ENCODE measurements around the gene GIT1. TPM values are rescaled to one million over a fixed set of nuclear protein-coding genes. Genes with fewer than 3 reads are reported as not detected.

GIT1 gene
- polyA plus RNA-seq, 3 donors = 43.4 to 51.6 (median 50.5) TPM

DNA sequence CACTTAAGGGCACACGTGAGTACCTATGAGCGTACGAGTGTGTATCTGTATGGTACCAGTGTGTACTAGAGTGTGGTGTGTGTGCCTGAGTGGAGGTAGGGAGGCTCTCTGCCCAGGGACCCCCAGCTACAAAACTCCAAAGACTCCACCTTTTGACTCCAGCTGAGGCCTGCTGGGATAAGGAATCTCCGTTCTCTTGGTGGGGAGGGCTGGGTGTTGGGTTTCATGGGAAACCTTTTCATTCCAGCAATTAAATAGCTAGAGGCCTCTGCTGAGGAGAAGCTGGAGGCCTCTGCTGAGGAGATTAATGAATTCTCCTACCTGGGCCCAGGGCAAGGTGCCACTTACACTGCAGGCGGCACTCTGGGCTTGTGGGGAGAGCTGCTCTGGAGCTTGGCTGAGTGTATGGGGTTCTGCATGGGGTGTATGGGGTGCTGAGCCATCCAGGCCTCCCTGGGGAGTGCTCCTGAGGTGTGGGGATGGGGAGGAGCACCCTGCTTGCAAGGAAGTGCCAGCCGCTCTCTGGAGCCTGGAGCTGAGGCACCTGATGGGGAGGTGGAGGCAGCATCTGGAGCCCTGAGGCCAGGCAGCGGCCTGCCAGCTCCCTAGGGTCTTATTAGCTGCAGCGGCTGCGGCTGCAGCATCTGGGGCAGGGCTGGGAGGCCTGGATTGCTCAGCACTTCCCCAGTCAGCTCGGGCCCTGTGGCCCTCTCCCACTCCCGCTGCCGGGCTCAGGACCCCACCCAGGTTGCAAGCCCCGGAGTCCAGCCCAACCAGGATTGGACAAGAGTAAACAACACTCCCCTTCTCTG lies 8.1 kb upstream of the GIT1 start:
- DNase-seq (ENCODE audit: extremely low read depth in 1 of 11, low read depth in 9 of 11, low spot score in 4 of 11) = no peak

DNA sequence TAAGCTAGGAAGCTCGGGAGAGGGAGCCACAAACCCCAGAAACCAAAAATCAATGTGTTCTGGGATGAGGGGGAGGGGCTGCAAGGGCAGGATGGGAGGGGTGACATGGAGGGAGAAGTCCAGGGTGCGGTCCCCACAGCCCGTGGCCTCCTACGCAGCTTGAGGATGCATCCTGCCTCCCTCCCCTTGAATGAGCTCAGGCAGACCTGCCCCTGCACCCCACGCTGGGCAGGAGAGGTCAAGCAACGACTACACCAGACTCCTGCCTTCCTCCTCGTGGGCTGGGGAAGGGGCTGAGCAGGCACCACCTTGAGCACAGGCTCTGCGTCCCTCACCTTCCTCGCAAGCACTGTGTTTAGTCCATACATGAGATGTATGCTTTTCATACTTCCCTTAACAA lies 7.4 kb upstream of the GIT1 start:
- no peak for DNase-seq (ENCODE audit: extremely low read depth in 1 of 11, low read depth in 9 of 11, low spot score in 4 of 11)

DNA sequence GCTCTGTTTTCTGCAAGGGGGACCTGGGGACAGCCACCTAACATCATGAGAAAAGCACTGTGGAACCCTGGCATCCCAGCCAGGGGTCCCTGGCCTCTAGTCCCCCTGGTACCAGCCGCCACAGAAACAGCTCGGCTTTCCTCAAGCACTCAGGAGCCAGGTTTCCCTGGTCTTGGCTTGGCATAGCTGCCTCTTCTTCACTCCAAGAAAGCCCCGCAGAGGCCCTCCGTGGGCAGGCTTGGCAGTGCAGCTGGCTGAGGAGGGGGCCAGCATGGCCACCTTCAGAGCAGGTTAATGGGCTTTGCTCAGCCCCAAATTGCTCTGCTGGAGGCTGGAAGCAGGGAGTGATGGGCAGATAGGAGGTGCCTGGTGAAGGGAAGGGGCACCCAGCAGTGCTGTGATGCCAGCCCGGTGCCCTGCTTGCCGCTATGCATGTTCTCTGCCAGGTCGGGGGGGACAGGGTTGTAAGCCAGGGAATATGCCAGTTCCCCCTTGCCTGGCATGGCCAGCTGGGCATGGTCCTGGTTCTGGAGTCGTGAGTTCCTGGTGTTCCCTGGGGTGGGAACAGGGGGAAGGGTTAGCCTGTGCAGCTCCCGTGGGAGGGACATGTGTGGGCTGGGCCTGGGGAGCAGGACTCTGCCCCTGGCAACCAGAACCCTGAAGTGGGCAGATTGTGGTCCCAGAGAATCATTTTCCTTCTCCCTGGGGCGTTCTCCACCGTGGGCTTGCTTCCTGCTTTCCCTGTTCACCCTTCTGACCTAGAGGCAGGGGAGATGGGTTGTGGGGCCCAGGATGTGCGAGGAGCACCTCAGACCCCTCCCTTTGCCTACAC lies 6.7 kb upstream of the GIT1 start:
- no peak for DNase-seq (ENCODE audit: extremely low read depth in 1 of 11, low read depth in 9 of 11, low spot score in 4 of 11)

DNA sequence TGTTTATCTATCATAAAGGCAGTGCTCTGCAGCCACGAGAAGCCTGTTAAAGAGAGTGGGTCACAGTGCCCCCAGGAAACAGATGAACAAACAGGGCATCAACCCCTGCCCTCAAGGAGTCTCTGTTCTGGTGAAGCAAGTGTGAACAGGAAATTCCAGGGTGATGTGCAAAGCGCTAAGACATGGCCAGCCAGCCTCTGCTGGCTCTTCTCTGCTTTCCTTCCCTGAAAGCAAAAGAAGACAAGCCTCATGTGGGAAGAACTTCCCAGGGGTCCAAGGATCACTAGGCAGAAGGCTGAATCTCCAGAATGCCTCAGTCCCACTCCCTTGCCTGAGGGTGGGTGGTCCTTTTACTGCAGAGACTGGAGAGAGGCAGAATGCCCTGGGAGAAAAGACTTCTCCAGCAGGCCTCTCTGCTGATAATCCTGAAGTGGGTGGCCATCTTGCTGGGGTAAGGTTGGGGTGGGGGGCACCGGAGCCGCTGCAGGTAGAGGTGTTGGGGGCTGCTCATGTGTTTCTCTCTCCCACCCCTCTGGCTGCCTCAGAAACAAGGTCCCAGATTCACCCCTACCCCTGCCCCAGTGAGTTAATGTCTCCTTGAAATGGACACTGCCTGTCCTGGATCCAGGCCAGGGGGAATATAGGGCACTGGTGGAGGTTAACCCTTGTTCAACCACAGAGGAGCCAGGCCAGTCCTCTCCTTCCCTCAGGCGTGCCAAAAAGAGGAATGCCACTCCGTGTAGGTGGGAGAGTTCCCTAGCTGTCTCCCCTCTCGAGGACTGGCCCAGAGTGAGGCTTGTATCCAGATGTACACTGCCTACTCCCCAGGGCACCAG lies 5.9 kb upstream of the GIT1 start:
- DNase-seq (ENCODE audit: extremely low read depth in 1 of 11, low read depth in 9 of 11, low spot score in 4 of 11) = no peak

DNA sequence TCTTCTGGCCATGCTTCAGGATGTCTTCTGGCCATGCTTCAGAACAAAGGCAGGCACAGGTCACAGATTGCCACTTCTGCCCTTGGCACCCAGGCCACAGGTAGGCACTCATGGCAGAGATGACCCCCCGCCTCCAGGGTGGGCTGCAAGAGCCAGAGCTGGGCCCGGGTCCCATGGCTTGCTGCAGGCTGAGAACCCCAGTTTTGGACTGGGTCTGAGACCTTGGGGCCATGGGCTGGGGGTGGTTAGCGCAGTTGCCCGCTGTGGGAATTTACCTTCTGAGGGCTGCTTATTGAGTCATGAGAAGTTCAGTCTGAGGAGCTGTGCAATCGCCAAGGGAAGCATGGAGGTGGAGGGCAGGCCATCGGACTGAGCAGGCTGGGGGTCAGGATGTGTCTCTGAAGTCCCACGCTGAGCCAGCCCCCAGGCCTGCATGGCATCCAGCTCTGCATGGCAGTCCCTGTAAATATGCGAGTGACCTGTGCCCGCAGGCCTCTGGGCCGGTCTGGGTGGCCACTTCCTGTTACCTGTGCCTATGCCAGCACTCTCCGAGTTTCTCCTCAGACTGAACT lies 5.2 kb upstream of the GIT1 start:
- DNase-seq (ENCODE audit: extremely low read depth in 1 of 11, low read depth in 9 of 11, low spot score in 4 of 11) = no peak

DNA sequence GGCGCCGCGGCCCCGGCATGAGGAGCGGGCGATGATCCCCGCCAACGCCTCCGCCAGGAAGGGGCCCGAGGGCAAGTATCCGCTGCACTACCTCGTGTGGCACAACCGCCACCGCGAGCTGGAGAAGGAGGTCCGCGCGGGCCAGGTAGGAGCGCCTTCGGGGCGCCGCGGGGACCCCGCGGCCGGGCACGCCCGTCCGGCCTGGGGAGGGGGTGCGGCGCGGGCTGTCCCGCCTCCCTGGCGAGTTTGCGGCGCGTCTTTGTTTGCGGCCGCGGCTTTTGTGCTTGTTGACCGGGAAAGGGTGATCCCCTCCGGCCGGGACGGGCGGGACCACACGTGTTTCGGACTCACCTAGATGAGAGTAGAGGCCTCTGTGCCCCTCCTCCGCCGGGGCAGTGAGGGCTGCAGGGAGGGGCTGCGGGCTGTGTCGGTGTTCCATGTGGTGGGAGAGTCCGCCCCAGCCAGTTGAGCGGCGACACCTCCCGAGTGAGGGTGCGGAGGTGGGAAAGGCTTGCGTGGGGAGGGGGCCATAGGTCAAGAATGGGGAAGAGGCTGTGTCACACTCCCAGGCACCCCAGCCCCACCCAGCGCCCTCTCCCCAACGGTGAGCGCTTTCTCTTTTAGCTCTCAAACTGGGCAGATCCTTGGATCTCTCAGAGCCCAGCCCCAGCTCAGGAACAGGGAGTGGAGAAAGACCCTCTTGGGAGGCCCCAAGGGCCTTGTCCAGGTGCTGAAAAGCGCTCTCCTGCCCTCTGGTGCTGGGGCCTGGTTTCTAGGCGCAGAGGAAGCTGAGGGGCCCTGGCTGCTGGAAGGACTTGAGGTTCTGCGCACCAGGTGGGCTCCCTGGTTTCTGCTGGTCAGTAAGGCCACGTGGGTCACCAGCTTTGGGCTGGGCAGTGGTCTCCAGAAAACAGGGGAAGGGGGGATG lies 4.4 kb upstream of the GIT1 start:
- no peak for DNase-seq (ENCODE audit: extremely low read depth in 1 of 11, low read depth in 9 of 11, low spot score in 4 of 11)

DNA sequence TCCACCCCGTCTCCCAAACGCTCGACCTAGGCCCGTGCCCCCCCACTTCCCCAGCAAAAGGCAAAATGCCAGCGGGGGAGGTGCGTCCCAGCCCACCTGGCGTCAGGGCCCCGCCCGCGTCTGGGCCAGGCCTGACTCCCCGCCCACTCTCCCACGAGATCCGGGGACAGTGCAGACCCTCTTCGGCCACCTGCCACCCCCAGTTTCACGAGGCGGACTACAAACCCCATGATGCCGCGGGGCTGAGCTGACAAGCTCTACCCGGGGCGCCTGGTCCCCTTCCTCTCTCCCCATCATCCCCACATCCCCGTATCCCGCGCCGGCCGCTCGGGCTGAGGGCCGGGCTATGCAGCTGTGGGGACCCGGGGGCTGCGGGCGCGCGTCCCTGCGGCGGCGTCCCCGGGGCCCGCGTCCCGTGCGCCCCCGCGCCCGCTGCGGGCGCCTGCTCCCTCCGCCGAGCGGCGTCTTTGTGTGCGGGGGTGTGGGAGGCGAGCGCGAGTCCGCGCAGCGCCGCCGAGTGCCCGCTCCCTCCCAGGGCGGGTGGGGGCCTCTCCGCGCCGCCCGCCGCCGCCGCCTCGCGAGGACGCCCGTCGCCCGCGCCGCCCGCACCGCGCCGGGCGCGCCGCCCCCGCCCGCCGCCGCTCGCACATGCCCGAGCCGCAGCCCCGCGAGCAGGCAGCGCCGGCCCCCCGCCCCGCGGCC lies 3.6 kb upstream of the GIT1 start, which contains the start of gene ANKRD13B:
Gene ANKRD13B (plus strand): TSS at position 283 of the 702 bp plus-strand sequence. CDS start 490 bp downstream, outside the sequence.
- DNase-seq (ENCODE audit: extremely low read depth in 1 of 11, low read depth in 9 of 11, low spot score in 4 of 11) = no peak

DNA sequence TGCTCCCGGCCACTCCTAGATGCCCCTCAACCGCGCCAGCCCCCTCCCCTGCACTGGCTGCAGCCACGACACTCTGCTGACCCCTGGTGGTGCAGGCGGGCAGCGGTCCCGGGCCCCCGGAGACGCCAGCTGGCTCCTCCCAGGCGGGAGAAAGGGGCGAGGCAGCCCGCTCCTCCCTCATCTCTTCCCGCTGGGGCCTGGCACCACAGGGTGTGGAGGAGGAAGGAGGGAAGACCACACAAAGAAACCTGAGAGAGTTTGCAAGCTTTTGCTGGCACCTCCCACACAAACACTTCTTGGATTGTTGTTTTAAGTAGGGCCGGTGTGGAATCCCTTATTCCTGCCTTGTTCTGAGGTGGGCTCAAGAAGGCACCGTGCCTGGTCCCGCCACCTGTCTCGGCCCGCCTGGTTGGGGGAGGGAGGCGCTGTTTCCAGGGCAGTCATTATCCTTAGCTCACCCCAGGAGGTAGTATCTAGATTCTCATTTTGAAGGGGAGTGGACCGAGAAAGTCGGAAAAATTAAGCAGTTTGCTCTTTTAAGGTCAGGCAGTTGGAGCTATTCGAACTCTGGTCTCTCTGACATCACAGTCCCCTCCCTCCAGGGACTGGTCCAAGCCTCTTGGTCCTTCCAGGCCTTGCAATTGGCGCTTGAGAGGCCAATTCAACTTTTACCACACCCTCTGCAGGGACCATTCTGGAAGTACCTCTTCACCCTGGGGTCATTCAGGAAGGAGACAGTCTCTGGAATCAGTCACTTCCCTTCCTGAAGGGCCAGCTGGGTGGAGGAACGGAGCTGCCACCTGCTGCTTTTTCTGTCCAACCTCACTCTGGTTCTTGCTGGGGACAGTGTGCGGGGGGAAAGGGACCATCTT lies 2.5 kb upstream of the GIT1 start:
- peak in 9 of 11 donors; percentile 84 to 92 (median 88) for DNase-seq (ENCODE audit: extremely low read depth in 1 of 11, low read depth in 9 of 11, low spot score in 4 of 11)

DNA sequence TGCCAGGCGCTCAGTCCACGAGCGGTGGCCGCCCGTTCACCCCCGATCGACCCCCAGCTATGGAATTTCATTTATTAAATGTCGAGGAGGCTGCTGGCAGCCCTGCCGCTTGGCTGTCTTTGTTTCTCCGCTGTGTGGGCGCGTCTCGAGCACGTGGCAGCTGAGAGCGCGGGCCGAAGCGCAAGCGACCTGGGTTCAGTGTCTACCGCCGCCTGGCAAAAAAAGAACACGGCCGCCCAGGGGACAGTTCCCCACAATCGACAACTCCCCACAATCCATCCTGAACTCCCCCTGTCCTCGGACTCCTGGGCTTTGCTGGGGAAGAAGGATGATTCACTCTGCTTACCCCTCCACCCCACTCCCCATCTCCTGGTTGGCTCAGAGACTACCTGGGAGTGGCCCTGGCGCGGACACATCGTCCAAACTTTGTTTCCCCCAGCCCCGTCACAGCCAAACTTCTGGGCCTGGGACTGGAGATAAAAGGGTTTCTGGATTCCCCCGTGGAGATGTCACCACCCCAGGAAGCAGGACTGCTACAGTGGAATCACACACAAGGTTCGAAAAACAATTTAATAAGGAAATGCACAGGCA lies 1.8 kb upstream of the GIT1 start:
- DNase-seq (ENCODE audit: extremely low read depth in 1 of 11, low read depth in 9 of 11, low spot score in 4 of 11) = no peak

DNA sequence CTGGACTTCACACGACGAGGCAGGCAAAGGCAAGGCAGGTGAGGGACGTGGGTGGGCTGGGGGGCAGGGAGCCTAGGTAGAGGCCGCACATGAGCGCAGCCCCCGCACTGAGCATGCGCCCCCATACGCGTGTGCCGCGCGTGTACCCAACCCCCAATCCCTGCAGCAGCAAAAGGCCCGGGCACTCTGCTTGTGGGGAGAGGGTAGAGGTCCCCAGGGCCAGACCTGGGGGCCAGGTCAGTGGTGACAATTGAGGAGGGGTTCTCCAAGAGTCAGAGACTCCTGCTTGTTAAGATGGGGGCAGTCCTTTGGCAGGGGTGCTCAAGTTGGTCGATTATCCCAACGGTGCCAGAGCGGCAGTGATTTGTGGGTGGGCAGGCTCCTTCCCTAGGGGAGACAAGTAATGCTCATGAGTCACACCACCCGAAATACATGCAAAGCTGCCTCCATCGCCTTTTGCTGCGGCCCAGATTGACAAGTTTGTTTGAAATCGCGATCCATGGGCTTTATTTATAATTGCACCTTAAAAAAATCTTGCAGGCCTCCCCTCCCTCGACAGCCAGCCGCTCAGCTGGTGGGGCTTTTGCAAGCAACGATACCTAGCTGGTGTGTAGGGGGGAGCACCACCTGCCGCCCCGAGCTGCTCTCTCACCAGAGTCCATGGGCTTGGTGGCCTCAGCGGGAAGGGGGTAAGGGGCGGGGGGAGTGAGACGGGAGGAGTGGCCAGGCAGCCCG lies 1.1 kb upstream of the GIT1 start:
- no peak for DNase-seq (ENCODE audit: extremely low read depth in 1 of 11, low read depth in 9 of 11, low spot score in 4 of 11)

DNA sequence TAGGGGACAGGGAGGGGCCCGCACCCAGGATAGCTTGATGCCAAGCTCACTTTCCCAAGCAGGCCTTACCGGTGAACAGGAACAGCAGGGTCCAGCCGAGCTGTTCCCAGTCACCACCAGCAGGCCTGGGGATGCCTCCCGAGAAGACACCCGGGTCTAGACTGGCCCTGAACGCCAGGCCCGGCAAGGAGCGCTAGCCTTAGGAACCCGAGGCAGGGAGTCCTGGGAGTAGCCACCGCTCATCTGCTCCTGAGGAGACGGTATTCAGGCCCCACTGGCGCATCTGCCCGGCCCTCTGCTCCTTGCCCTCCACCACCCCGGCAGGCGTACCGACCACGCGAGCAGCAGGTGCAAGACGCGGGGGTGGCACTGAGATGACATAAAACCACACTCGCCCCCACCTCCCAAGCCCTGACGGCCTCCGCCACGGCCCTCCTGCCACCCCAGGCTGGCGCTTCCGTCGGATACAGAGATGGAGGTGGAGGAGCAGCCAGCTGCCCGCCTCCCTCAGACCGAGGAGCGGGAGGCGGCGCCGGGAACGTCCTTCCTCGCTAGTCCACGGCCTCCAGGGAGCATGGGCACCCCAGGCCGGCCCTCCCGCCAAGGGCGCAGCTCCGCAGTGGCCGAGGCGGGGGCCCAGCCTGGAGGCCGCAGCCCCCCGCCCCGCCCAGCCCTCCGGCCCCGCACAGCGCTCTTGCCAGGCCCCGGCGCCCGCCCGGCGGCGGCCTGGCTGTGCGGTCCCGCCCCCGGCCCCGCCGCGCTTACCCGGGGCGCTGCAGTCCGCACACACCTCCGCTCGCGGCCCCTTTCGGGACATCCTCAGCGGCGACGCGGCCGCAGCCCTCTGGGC lies 661 bp downstream of the GIT1 start:
- DNase-seq (ENCODE audit: extremely low read depth in 1 of 11, low read depth in 9 of 11, low spot score in 4 of 11) = no peak

DNA sequence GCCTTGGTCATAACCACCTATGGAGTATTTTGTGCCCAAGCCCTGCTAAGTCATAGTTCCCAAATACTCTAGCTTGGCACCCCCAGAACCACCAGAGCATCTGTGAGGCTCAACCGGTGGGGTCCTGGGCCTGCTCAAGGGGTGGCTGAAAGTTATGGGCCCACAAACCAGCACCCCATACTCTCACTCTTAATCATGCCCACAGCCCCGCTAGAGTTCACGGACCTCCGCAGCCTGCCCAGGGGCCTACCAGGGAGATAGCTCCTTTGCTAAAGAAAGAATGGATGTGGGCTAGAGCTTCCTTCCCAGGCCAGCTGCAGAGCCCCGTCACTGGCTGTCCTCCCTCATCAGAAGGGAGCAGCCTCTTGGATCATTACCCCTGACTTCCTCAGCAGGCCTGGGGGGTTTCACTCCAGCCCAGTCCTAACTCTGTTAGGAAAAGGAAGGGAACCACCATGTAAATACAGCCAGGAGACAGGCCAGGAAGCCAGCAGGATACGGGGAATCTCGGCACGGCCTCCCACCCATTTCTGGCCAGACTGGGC lies 1.4 kb downstream of the GIT1 start:
- DNase-seq (ENCODE audit: extremely low read depth in 1 of 11, low read depth in 9 of 11, low spot score in 4 of 11) = no peak

DNA sequence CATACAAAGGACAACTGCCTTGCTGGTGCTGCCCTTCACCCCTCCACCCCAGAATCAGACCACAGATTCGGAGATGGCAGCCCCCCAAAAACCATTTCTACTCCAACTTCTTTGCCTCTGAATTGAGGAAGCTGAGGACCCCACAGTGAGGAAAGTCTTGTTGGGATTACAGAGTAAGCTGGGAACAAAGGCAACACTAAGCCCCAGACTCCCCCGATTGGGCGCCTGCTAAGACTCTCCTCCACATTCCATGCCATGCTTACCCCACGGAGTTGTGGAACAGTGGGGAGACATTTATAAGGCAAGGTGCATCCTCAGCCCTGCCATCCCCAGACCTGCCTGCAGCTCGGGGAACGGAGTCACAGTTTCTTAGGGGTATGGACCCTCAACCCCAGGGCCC lies 1.9 kb downstream of the GIT1 start:
- no peak for DNase-seq (ENCODE audit: extremely low read depth in 1 of 11, low read depth in 9 of 11, low spot score in 4 of 11)

DNA sequence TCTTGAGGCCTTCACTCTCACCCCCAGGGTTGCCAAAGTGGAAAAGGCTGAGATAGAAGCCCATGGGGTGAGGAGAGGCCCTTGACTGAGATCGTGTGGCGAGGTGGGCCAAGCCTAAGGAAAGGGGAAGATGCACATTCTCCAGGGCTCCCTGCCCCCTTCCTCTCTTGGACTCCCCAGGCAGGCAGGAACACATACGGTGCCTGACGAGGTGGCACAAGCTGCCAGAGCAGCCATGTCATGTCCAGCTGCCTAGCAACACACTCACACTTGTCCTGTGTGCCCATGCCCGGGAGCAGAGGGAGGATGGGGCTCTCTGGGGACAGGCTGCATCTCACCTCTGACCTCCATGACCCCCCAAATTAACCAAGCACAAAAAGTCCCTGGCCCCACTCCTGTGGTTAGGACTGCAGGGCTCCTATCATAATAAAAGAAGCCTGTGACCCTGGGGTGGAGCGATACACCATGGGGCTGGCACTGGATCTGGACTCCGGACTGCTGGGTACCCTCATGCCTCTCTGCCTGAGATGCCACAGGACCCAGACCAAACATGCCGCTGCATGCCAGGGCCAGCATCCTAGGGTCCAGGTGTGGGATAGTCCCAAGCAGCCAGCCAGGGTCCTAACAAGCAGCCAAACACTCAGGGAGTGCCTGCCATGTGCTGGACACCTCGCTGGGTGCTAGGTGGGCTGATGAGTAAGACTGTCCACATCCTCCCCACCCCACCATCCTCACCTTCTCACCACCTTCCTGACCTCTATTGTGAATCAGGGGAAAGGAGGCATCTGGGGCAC lies 2.6 kb downstream of the GIT1 start:
- DNase-seq (ENCODE audit: extremely low read depth in 1 of 11, low read depth in 9 of 11, low spot score in 4 of 11) = no peak
